ENCODE results near the gene LIMS2.

Gene LIMS2

DNA sequence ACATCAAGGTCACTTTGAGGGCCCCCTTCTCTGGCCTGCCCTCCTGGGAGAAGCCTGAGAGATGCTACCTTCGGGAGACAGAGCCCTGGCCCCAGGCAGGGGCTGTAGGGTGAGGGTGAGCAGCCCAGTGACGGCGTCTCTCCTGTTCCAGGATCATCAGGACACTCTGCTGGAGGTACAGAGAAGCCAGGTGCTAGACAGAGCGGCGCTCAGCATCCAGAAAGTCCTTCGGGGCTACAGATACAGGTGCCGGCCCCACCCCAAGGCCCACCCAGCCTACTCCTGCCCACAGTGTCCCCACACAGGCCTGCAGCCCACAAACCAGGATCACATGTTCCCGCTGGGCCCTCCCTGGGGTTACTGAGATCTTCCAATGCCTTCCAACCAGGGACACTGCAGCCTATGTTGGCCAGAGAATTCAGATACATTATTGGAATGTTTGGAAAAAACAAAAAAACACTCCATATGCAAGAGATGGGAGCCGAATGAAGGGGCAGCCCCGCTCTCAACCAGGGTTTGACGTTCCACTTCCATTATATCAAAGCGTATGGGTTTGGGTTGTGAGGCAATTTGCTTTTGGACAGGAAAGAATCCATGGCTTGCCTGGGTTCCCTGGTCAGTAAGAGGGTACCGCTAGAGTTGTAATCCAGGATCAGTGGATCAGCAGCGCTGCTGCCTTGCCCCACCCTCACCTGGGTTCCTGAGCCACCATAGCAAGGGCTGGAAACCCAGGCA is 78.9 kb downstream of the LIMS2 start:
- no peak for DNase-seq

GRCh38 chr2:127594116-127594591 is 81.2 kb downstream of the LIMS2 start:
- no peak for DNase-seq

GRCh38 chr2:127593228-127594115 is 81.9 kb downstream of the LIMS2 start:
- no peak for DNase-seq

- DNase-seq: no peak
Observed at GRCh38 chr2:127592761-127593227, 82.5 kb downstream of the LIMS2 start.

DNA sequence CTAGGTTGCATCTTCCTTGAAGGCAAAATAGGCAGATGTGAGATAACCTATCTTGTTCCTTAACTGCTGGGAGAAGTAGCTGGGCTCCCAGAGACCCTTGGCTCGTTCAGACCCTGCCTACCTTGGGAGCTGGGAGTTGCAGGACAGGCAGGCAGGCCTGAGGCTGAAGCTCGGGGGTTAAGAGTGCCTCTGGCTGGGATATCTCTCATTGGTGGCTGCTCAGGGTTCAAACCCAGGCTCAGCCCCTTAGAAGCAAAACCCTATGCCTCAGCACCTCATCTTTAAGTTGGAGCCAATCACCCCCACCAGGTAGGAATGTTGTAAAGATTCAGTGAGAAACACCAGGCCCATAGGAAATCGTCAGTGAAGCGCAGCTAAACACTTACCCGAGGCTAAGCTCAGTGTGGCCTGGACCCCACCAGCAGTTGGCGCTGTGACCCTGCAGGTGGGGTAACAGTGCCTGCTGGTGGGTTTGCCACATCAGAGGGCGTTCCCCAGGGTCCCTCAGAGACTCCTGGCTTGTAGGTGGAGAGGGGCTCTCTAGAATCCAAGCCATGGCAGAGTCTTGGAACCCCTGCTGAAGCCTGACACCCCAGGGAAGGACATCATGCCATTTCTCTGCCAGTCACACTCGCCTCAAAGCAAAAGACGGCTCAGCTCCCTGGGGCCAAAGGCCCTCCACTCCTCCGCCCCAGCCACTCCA is 84.0 kb downstream of the LIMS2 start:
- DNase-seq: peak; percentile 88

GRCh38 chr2:127590386-127591190 is 84.7 kb downstream of the LIMS2 start:
- no peak for DNase-seq

DNA sequence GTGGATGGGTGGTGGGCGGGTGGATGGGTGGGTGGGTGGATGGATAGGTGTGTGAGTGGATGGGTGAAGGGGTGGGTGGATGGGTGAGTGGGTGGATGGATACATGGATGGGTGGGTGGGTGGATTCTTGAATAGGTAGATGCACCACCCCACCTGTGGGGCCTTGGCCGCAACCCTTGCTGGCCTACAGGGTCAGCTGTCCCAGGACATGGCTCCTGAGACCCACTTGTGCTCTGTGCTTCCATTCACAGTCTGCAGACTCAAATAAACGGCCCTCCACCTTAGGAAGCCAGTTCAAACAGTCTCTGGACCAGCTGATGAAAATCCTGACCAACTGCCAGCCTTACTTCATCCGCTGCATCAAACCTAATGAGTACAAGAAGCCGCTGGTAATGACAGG is 85.5 kb downstream of the LIMS2 start:
- DNase-seq: no peak

DNA sequence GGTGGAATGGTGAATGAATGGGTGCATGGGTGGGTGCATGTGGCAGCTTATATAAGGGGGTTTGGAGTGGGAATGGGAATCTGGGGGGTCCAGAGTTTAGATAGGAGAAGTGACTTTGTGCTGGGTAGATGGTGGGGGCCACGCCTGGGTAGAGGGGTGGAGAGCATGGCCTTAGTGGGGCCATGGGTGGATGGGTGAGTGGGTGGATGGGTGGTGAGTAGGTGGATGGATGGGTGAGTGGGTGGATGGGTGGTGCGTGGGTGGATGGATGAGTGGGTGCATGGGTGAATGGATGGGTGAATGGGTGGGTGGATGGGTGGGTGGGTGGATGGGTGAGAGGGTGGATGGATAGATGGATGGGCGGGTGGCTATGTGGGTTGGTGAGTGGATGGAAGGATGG is 86.0 kb downstream of the LIMS2 start:
- no peak for DNase-seq
